ENCODE results near the gene SGSH. TPM values are rescaled to one million over a fixed set of nuclear protein-coding genes. Genes with fewer than 3 reads are reported as not detected.
A peak's percentile ranks its signal among the peaks of the same experiment; 100 is the strongest.

SGSH gene
- total RNA-seq, 1 experiment from 2014 or later, result 19.8 TPM

GRCh38 chr17:80195141-80195540 lies 25.0 kb downstream of the SGSH start:
- H3K79me1 ChIP-seq (ENCODE audit: insufficient read depth, low read depth, low read length, poor library complexity, severe bottlenecking), result no peaks in the 10 kb centered on the region
- no peak overlapping the region for H2BK12ac ChIP-seq (ENCODE audit: insufficient read length, low read depth, low read length)
- no CpG with 5 or more reads among the region's 14 CpGs for WGBS (ENCODE audit: extremely low coverage, insufficient read length, low lambda C conversion rate)
- no peak overlapping the region for H2BK15ac ChIP-seq (ENCODE audit: low read depth, low read length)
- Mint-ChIP-seq H3K27ac (peak overlapping the region in 1 of 3 experiments; percentile 82; a peak in 1 of 7 replicates), H3K36me3 (ENCODE audit: insufficient read depth in 1 of 3, low read depth in 3 of 3) (no peaks in the 10 kb centered on the region), H3K27me3 (ENCODE audit: low read depth) (peaks cover 6% of the 10 kb centered on the region), H3K4me1 (peaks cover 7 to 13% of the 10 kb centered on the region in 2 experiments), H3K9me3 (no peaks in the 10 kb centered on the region), H3K4me3 (no peak overlapping the region)
- DNase-seq, result no peak
- H2BK20ac ChIP-seq (ENCODE audit: low read depth, low read length, poor library complexity, severe bottlenecking), result no peak overlapping the region
- H4K8ac ChIP-seq (replicated peaks; ENCODE audit: insufficient read length, low read depth, low read length), result no peak overlapping the region
- no peak overlapping the region for H2BK5ac ChIP-seq (ENCODE audit: insufficient read length, low read length)
- no peak overlapping the region for H3K23ac ChIP-seq (ENCODE audit: insufficient read length, low read depth, low read length)
- TF ChIP-seq CTCF (conservative IDR thresholded peaks at IDR 0.05), result no peak
- H3K79me2 ChIP-seq (ENCODE audit: insufficient read depth, low read length), result no peaks in the 10 kb centered on the region
- H3K9ac ChIP-seq (ENCODE audit: extremely low read depth, insufficient read length, low read length), result no peak overlapping the region
- no peaks in the 10 kb centered on the region for H4K20me1 ChIP-seq (ENCODE audit: control insufficient read depth, insufficient read depth, insufficient read length)
- no peaks in the 10 kb centered on the region for H3K27me3 ChIP-seq (ENCODE audit: insufficient read depth, low read length)
- H3K56ac ChIP-seq (ENCODE audit: insufficient read length, low read depth, low read length), result no peak overlapping the region
- no peaks in the 10 kb centered on the region for H3K4me1 ChIP-seq (ENCODE audit: insufficient read depth, low read length)
- H3K4me2 ChIP-seq (ENCODE audit: insufficient read depth, insufficient read length, low read length), result no peak overlapping the region
- H2BK120ac ChIP-seq (ENCODE audit: low read depth, low read length, poor library complexity, severe bottlenecking), result no peak overlapping the region
- H4K5ac ChIP-seq (ENCODE audit: insufficient read length, low read depth, low read length), result no peak overlapping the region
- no peak overlapping the region for H3T11ph ChIP-seq (ENCODE audit: low read length)
- no peak overlapping the region for H4K91ac ChIP-seq (ENCODE audit: insufficient read length, low read depth, low read length)
- no peak overlapping the region for H3K27ac ChIP-seq (ENCODE audit: insufficient read length, low read depth, low read length)
- no peak overlapping the region for H3K18ac ChIP-seq (ENCODE audit: insufficient read length, low read depth, low read length)
- H3K14ac ChIP-seq (ENCODE audit: insufficient read depth, low read length), result no peak overlapping the region; the same call in 1 of the 2 replicates
- no peaks in the 10 kb centered on the region for H3K9me3 ChIP-seq (ENCODE audit: control insufficient read depth, low read depth, low read length)
- no peak overlapping the region for H3K4ac ChIP-seq (ENCODE audit: low read depth, low read length)
- no peak overlapping the region for H2AK5ac ChIP-seq (ENCODE audit: insufficient read length, low read length)
- no peaks in the 10 kb centered on the region for H3K23me2 ChIP-seq (ENCODE audit: insufficient read length, low read depth, low read length, poor library complexity, severe bottlenecking)
- no peak overlapping the region for H2AFZ ChIP-seq (ENCODE audit: low read length)
